Motor neuron (in vitro differentiated cells): ENCODE measurements around the gene TMEM247. TPM values are rescaled to one million over a fixed set of nuclear protein-coding genes. Genes with fewer than 3 reads are reported as not detected.

Experiments
- ATAC-seq, 8 experiments: fragments of 200-7000 bp; cut with Tn5 transposase; replicated peaks in 6 of 8; 2 replicates each; pipeline ENCODE4 v1.8.0; 2021; ENCODE audit warnings: mild to moderate bottlenecking in 8 of 8, moderate library complexity in 8 of 8
- H3K27ac ChIP-seq, 2 donors: fragments of 250-450 bp; sonication (Bioruptor Pico); 2 replicates each; pipeline ENCODE4 v1.9.0; 2021; ENCODE audit warnings: antibody characterized with exemption in 2 of 2, mild to moderate bottlenecking in 2 of 2, moderate library complexity in 1 of 2
- H3K4me1 ChIP-seq, 2 donors: fragments of 250-450 bp; sonication (Bioruptor Pico); replicated peaks in 1 of 2; 2 replicates each; pipeline ENCODE4 v1.6.1; 2021; ENCODE audit warnings: antibody characterized with exemption in 2 of 2, mild to moderate bottlenecking in 2 of 2, moderate library complexity in 1 of 2
- H3K4me3 ChIP-seq, 5 donors: fragments of 250-450 bp; sonication (Bioruptor Pico); 2 replicates each; pipeline ENCODE4 v1.9.0; 2021; ENCODE audit warnings: antibody characterized with exemption in 5 of 5, mild to moderate bottlenecking in 5 of 5, moderate library complexity in 4 of 5
- WGBS, 10 experiments: fragments of 450-650 bp; shearing (Covaris generic); methylation state at CpG; one replicate each; pipeline ENCODE4 v1.0.0; 2022; 5-methylcytosine and 5-hydroxymethylcytosine counted together
- in situ Hi-C, 9 experiments: fragments of 400-800 bp; cut with MboI; loops; one replicate each; pipeline ENCODE4 v1.15.0; 2021; ENCODE audit warnings: low sequenced_read_pairs in 9 of 9, low pct_unique_long_range_greater_than_20kb in 2 of 9; ENCODE audit not compliant: unreplicated experiment in 9 of 9
- total RNA-seq, 8 experiments: library from RNA; unstranded; fragments of 300-600 nt; gene quantifications; 2 replicates each; pipeline versions ENCODE4 v1.2.3 to v1.2.4, GENCODE V29; 2022

Gene TMEM247
- total RNA-seq, 8 experiments from 2014 or later: not detected

- peak overlapping the region; percentile 63 to 69 for H3K27ac ChIP-seq
- in situ Hi-C loops: no loop called here
- WGBS, 10 experiments: 27 to 82% (median 62%) methylated on average over 1 to 4 of the region's 7 CpGs; no CpG with 5 or more reads in 3 of the 10 experiments
Observed at GRCh38 chr2:46499392-46499785, 20.0 kb downstream of the TMEM247 start.

GRCh38 chr2:46500801-46501200 lies 21.4 kb downstream of the TMEM247 start:
- no peak overlapping the region for H3K4me3 ChIP-seq
- 40 to 100% (median 78%) methylated on average over 1 to 5 of the region's 6 CpGs; no CpG with 5 or more reads in 1 of the 10 experiments for WGBS, 10 experiments
- in situ Hi-C loops: no loop called here
- peaks cover 22 to 34% of the 10 kb centered on the region in 2 donors for H3K4me1 ChIP-seq
- no peak overlapping the region for H3K27ac ChIP-seq
- no peak for ATAC-seq

More at GRCh38 chr2:46499392-46499785, 20.0 kb downstream of the TMEM247 start:
- ATAC-seq: no peak
- H3K4me1 ChIP-seq: peaks cover 24 to 35% of the 10 kb centered on the region in 2 donors
- peak overlapping the region; percentile 43 to 76 (median 47) for H3K4me3 ChIP-seq

DNA sequence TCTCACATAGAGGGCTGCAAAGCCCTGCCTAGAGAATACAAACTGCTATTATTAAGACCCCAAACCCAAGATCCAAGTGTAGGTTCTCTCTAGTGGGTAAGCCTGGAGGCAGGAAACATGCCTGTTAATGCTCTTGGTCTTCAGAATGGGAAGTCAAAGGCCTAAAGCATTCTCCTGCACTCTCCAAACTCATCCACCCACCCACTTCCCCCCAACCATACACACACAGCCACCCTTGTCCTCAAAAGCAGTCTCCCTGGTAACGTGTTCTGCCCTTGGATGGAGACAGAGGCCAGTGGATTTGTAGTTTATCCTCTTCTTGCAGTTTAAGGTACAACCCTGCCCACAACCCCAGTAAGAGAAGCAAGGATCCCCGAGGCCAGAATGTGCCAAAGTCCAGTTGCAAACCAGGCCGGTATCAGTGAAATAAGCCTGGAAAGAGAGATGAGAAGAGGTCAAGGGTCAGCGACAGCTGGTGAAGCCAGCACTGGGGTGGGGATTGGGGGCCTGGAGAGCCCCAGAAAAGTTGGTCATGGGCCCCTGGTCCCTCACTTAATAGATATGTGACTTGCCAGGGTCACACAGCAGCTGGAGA lies 23.0 kb downstream of the TMEM247 start:
- in situ Hi-C loops: no loop called here
- Histone ChIP-seq H3K27ac (no peak overlapping the region), H3K4me3 (no peak overlapping the region), H3K4me1 (peaks cover 10 to 21% of the 10 kb centered on the region in 2 donors)
- WGBS, 10 experiments: 40 to 94% (median 80%) methylated on average over 1 to 2 of the region's 4 CpGs; no CpG with 5 or more reads in 3 of the 10 experiments
- no peak for ATAC-seq

DNA sequence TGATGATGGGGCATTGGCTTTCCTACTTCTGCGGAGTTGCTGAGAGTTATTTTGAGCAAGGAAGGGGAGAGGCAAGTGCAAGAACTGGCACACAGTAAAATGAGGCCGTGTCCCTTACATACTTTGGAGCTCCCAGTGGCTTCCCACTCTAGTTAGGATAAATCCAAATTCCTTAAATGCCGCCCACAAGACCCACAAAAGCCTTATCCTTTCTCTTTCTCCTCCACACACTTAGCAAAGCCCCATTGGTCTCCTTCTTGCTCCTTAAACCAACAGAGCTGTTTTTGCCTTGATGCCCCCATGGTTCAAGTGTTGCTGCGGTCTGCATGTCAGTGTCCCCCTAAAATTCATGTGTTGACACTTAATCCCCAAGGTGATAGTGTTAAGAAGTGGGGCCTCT lies 24.3 kb downstream of the TMEM247 start:
- ATAC-seq: no peak
- 40 to 90% (median 65%) methylated on average over 1 to 4 of the region's 4 CpGs; no CpG with 5 or more reads in 3 of the 10 experiments for WGBS, 10 experiments
- Histone ChIP-seq H3K27ac (no peak overlapping the region), H3K4me1 (peaks cover 6 to 17% of the 10 kb centered on the region in 2 donors), H3K4me3 (no peak overlapping the region)
- in situ Hi-C loops: no loop called here

DNA sequence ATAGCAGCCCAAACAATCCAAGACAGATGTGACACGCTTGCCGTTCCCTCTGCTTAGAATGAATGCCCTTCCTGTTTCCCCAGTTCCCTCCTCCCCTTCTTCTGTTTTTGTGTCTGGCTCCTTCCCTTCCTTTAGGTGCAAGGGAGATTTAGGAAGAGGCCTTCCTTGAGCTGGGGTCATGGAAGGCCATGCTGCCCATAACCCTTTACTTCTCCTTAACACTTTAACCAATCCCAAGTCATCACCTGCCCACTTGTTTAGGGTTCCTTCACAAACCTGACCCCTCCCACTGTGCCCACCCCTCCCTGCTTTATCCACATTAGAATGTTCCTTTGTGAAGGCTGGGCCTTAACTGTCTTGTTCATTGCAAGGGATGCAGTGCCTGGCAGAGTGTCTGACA lies 24.9 kb downstream of the TMEM247 start:
- Histone ChIP-seq H3K4me3 (no peak overlapping the region), H3K27ac (no peak overlapping the region), H3K4me1 (peaks cover 6 to 11% of the 10 kb centered on the region in 2 donors)
- 82 to 100% (median 100%) methylated on average over 2 of the region's 2 CpGs; no CpG with 5 or more reads in 5 of the 10 experiments for WGBS, 10 experiments
- in situ Hi-C loops: no loop called here
- no peak for ATAC-seq

- no peak for ATAC-seq
- Histone ChIP-seq H3K4me3 (no peak overlapping the region), H3K27ac (no peak overlapping the region), H3K4me1 (peaks cover 6 to 9% of the 10 kb centered on the region in 2 donors)
- 20 to 100% (median 74%) methylated on average over 1 to 6 of the region's 8 CpGs; no CpG with 5 or more reads in 2 of the 10 experiments for WGBS, 10 experiments
- in situ Hi-C loops: no loop called here
Observed at GRCh38 chr2:46504685-46505471, 25.5 kb downstream of the TMEM247 start.

DNA sequence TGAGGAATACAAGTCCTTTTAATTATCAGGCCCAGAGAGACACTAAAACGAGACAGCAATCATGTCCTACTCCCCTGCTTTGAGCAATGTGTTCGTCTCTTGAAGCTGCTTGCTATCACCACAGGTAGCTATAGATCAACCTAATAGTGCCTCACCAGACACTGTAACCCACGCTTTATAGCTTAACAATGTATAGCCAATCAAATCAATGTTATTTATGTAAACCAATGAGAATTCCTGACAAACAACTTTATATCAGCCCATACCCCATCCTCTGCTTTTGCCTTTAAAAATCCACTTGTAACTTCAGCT lies 26.1 kb downstream of the TMEM247 start:
- no peak overlapping the region for H3K4me3 ChIP-seq
- in situ Hi-C loops: no loop called here
- peaks cover 6 to 8% of the 10 kb centered on the region in 2 donors for H3K4me1 ChIP-seq
- ATAC-seq: peak in 2 of 8 experiments; percentile 15 to 55
- 42 to 100% (median 71%) methylated on average over 1 to 3 of the region's 3 CpGs; no CpG with 5 or more reads in 2 of the 10 experiments for WGBS, 10 experiments
- no peak overlapping the region for H3K27ac ChIP-seq

- H3K4me1 ChIP-seq: peaks cover 0 to 2% of the 10 kb centered on the region in 2 donors
- H3K27ac ChIP-seq: no peak overlapping the region
- 10 to 61% (median 27%) methylated on average over 2 to 5 of the region's 6 CpGs; no CpG with 5 or more reads in 4 of the 10 experiments for WGBS, 10 experiments
- ATAC-seq: no peak
- no peak overlapping the region for H3K4me3 ChIP-seq
- in situ Hi-C loops: no loop called here
Observed at GRCh38 chr2:46506131-46506706, 26.9 kb downstream of the TMEM247 start.

DNA sequence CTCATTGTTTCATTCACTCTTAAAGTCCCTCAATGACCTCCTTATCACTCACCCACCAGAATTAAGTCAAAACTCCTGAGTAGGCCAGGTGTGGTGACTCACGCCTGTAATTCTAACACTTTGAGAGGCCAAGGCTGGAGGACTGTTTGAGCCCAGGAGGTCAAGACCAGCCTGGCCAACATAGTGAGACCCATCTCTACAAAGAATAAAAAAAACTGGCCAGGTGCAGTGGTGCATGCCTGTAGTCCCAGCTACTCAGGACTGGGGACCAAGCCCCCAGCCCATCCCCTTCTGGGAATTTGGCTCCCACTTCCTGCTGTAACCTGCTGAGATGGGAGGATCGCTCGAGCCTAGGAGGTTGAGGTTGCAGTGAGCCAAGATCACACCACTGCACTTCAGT lies 28.9 kb downstream of the TMEM247 start:
- Histone ChIP-seq H3K27ac (no peak overlapping the region), H3K4me3 (no peak overlapping the region), H3K4me1 (peaks cover 0 to 2% of the 10 kb centered on the region in 2 donors)
- ATAC-seq: no peak
- WGBS, 10 experiments: 60 to 100% (median 80%) methylated on average over 1 to 3 of the region's 3 CpGs; no CpG with 5 or more reads in 5 of the 10 experiments
- in situ Hi-C loops: no loop called here

DNA sequence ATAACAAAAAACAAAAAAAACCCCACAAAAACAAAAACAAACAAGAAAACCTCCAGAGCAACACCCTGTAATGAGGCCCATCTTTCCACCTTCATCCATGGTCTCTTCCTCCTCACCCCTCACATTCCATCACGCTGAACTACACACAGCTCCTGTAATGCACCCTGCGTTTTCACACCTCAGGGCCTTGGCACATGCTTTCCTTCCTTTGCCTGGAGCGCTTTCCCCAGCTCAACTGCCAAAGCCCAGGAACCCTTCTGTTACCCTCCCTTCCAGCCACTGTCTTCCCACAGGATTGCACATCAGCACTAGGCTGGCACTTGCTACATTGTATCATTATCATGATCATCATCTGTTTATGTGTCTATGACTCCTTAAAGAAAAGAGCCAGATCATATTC lies 29.4 kb downstream of the TMEM247 start:
- in situ Hi-C loops: no loop called here
- Histone ChIP-seq H3K4me1 (peaks cover 0 to 2% of the 10 kb centered on the region in 2 donors), H3K27ac (no peak overlapping the region), H3K4me3 (no peak overlapping the region)
- WGBS, 10 experiments: 68 to 100% (median 100%) methylated on average over 1 to 3 of the region's 3 CpGs
- no peak for ATAC-seq

- Histone ChIP-seq H3K4me3 (no peak overlapping the region), H3K27ac (no peak overlapping the region), H3K4me1 (peaks cover 0 to 2% of the 10 kb centered on the region in 2 donors)
- no peak for ATAC-seq
- 60 to 100% (median 98%) methylated on average over 1 to 3 of the region's 3 CpGs for WGBS, 10 experiments
- in situ Hi-C loops: no loop called here
Observed at GRCh38 chr2:46509804-46510203, 30.4 kb downstream of the TMEM247 start.

DNA sequence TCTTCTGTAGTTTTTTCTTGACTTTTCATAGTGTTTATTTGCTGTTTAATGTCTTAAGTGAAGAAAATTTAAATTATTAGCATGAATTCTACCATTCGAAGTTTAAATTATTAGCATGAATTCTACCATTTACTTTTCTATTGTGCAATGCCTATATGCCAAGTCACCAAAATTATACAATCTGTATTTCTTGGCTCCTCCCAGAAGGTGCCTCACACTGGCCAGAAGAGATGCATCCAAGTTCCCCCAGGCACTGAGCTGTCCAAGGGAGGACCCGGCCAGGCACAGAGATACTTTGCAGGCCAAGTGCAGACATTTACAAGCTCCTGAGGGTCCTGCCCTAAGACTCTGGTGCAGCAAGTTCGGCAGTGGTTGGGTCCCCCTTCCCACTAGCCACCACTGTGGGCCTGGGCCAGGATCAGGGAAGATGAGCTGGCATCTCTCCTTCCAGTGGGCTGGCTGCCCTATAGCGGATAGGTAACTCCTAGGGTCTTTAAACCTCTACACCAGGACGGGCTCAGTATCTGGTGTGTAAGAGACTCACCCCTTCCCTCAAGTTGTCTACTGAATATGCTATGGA lies 31.3 kb downstream of the TMEM247 start:
- in situ Hi-C loops: no loop called here
- WGBS, 10 experiments: 29 to 100% (median 73%) methylated on average over 1 to 4 of the region's 5 CpGs
- Histone ChIP-seq H3K4me1 (peaks cover 0 to under 1% of the 10 kb centered on the region in 2 donors), H3K27ac (no peak overlapping the region), H3K4me3 (no peak overlapping the region)
- peak in 3 of 8 experiments; percentile 72 to 81 (median 77) for ATAC-seq

GRCh38 chr2:46512185-46512584 lies 32.8 kb downstream of the TMEM247 start:
- 67 to 94% (median 75%) methylated on average over 1 to 10 of the region's 10 CpGs; no CpG with 5 or more reads in 2 of the 10 experiments for WGBS, 10 experiments
- no peak for ATAC-seq
- Histone ChIP-seq H3K27ac (no peak overlapping the region), H3K4me3 (no peak overlapping the region), H3K4me1 (no peaks in the 10 kb centered on the region)
- in situ Hi-C loops: no loop called here
